ENCODE data around the gene PAN3. TPM values are rescaled to one million over a fixed set of nuclear protein-coding genes. Genes with fewer than 3 reads are reported as not detected.

PAN3 gene
- total and polyA plus RNA-seq, 5 donors from 2014 or later = 3.1 to 81.4 (median 3.6) TPM

GRCh38 chr13:28328271-28328607 is 189.9 kb downstream of the PAN3 start:
- Mint-ChIP-seq H3K4me1 (no peaks in the 10 kb centered on the region), H3K4me3 (no peak overlapping the region), H3K9me3 (no peaks in the 10 kb centered on the region), H3K36me3 (no peaks in the 10 kb centered on the region), H3K27ac (no peak overlapping the region), H3K27me3 (peaks cover 13% of the 10 kb centered on the region)
- Histone ChIP-seq H3K27ac (ENCODE audit: insufficient read depth, low read length, poor library complexity, severe bottlenecking) (no peak overlapping the region), H3K4me3 (ENCODE audit: low read depth, low read length) (no peak overlapping the region), H3K36me3 (ENCODE audit: control insufficient read depth, insufficient read depth, low read length) (no peaks in the 10 kb centered on the region), H3K9me3 (ENCODE audit: control insufficient read depth in 2 of 2, low read length in 2 of 2) (no peaks in the 10 kb centered on the region), H3K4me1 (ENCODE audit: control insufficient read depth, insufficient read depth, low read length, poor library complexity, severe bottlenecking) (no peaks in the 10 kb centered on the region), H3K27me3 (ENCODE audit: control insufficient read depth, insufficient read depth, low read length) (no peaks in the 10 kb centered on the region)
- no peak for DNase-seq
- ATAC-seq (ENCODE audit: low read depth in 2 of 2) = no peak

- Mint-ChIP-seq H3K27ac (no peak overlapping the region), H3K9me3 (no peaks in the 10 kb centered on the region), H3K27me3 (peaks cover 9% of the 10 kb centered on the region), H3K36me3 (no peaks in the 10 kb centered on the region), H3K4me1 (no peaks in the 10 kb centered on the region), H3K4me3 (no peak overlapping the region)
- H3K36me3 ChIP-seq (ENCODE audit: control insufficient read depth, insufficient read depth, low read length) = no peaks in the 10 kb centered on the region
- no peaks in the 10 kb centered on the region for H3K27me3 ChIP-seq (ENCODE audit: control insufficient read depth, insufficient read depth, low read length)
- H3K4me1 ChIP-seq (ENCODE audit: control insufficient read depth, insufficient read depth, low read length, poor library complexity, severe bottlenecking) = no peaks in the 10 kb centered on the region
- no peaks in the 10 kb centered on the region for H3K9me3 ChIP-seq (ENCODE audit: control insufficient read depth in 2 of 2, low read length in 2 of 2)
- no peak overlapping the region for H3K4me3 ChIP-seq (ENCODE audit: low read depth, low read length)
- ATAC-seq (ENCODE audit: low read depth in 2 of 2) (no peak), DNase-seq (no peak)
- no peak overlapping the region for H3K27ac ChIP-seq (ENCODE audit: insufficient read depth, low read length, poor library complexity, severe bottlenecking)
Observed at GRCh38 chr13:28329395-28330158, 191.2 kb downstream of the PAN3 start.

- no peaks in the 10 kb centered on the region for H3K36me3 ChIP-seq (ENCODE audit: control insufficient read depth, insufficient read depth, low read length)
- H3K4me1 ChIP-seq (ENCODE audit: control insufficient read depth, insufficient read depth, low read length, poor library complexity, severe bottlenecking) = no peaks in the 10 kb centered on the region
- DNase-seq = no peak
- H3K27ac ChIP-seq (ENCODE audit: insufficient read depth, low read length, poor library complexity, severe bottlenecking) = no peak overlapping the region
- H3K27me3 ChIP-seq (ENCODE audit: control insufficient read depth, insufficient read depth, low read length) = peaks cover 1% of the 10 kb centered on the region
- no peaks in the 10 kb centered on the region for H3K36me3 Mint-ChIP-seq
- no peak overlapping the region for H3K4me3 Mint-ChIP-seq
- no peaks in the 10 kb centered on the region for H3K9me3 Mint-ChIP-seq
- H3K4me1 Mint-ChIP-seq = no peaks in the 10 kb centered on the region
- ATAC-seq (ENCODE audit: low read depth in 2 of 2) = no peak
- H3K4me3 ChIP-seq (ENCODE audit: low read depth, low read length) = no peak overlapping the region
- no peak overlapping the region for H3K27ac Mint-ChIP-seq
- peaks cover 4% of the 10 kb centered on the region for H3K27me3 Mint-ChIP-seq
- no peaks in the 10 kb centered on the region for H3K9me3 ChIP-seq (ENCODE audit: control insufficient read depth in 2 of 2, low read length in 2 of 2)
Observed at GRCh38 chr13:28333204-28333881, 195.0 kb downstream of the PAN3 start.

GRCh38 chr13:28336193-28336657 is 197.9 kb downstream of the PAN3 start:
- Mint-ChIP-seq H3K27me3 (peaks cover 6% of the 10 kb centered on the region), H3K36me3 (no peaks in the 10 kb centered on the region), H3K27ac (no peak overlapping the region), H3K4me3 (no peak overlapping the region), H3K9me3 (no peaks in the 10 kb centered on the region), H3K4me1 (no peaks in the 10 kb centered on the region)
- no peak overlapping the region for H3K4me3 ChIP-seq (ENCODE audit: low read depth, low read length)
- ATAC-seq (ENCODE audit: low read depth in 2 of 2) = no peak
- H3K27me3 ChIP-seq (ENCODE audit: control insufficient read depth, insufficient read depth, low read length) = peaks cover 1% of the 10 kb centered on the region
- H3K27ac ChIP-seq (ENCODE audit: insufficient read depth, low read length, poor library complexity, severe bottlenecking) = no peak overlapping the region
- DNase-seq = no peak
- no peaks in the 10 kb centered on the region for H3K9me3 ChIP-seq (ENCODE audit: control insufficient read depth in 2 of 2, low read length in 2 of 2)
- H3K4me1 ChIP-seq (ENCODE audit: control insufficient read depth, insufficient read depth, low read length, poor library complexity, severe bottlenecking) = no peaks in the 10 kb centered on the region
- H3K36me3 ChIP-seq (ENCODE audit: control insufficient read depth, insufficient read depth, low read length) = no peaks in the 10 kb centered on the region

GRCh38 chr13:28337166-28338005 is 199.0 kb downstream of the PAN3 start:
- no peak for ATAC-seq (ENCODE audit: low read depth in 2 of 2)
- H3K27me3 Mint-ChIP-seq = peaks cover 9% of the 10 kb centered on the region

GRCh38 chr13:28338006-28338574 is 199.7 kb downstream of the PAN3 start:
- Histone ChIP-seq H3K4me1 (ENCODE audit: control insufficient read depth, insufficient read depth, low read length, poor library complexity, severe bottlenecking) (no peaks in the 10 kb centered on the region), H3K27ac (ENCODE audit: insufficient read depth, low read length, poor library complexity, severe bottlenecking) (no peak overlapping the region), H3K36me3 (ENCODE audit: control insufficient read depth, insufficient read depth, low read length) (no peaks in the 10 kb centered on the region), H3K9me3 (ENCODE audit: control insufficient read depth in 2 of 2, low read length in 2 of 2) (no peaks in the 10 kb centered on the region), H3K27me3 (ENCODE audit: control insufficient read depth, insufficient read depth, low read length) (peaks cover 1% of the 10 kb centered on the region), H3K4me3 (ENCODE audit: low read depth, low read length) (no peak overlapping the region)
- ATAC-seq (ENCODE audit: low read depth in 2 of 2) (no peak), DNase-seq (no peak)
- Mint-ChIP-seq H3K9me3 (no peaks in the 10 kb centered on the region), H3K4me3 (no peak overlapping the region), H3K4me1 (no peaks in the 10 kb centered on the region), H3K27ac (no peak overlapping the region), H3K36me3 (no peaks in the 10 kb centered on the region), H3K27me3 (peaks cover 11% of the 10 kb centered on the region)

More at GRCh38 chr13:28337166-28338005, 199.0 kb downstream of the PAN3 start:
- Histone ChIP-seq H3K4me3 (ENCODE audit: low read depth, low read length) (no peak overlapping the region), H3K36me3 (ENCODE audit: control insufficient read depth, insufficient read depth, low read length) (no peaks in the 10 kb centered on the region), H3K27me3 (ENCODE audit: control insufficient read depth, insufficient read depth, low read length) (peaks cover 1% of the 10 kb centered on the region), H3K9me3 (ENCODE audit: control insufficient read depth in 2 of 2, low read length in 2 of 2) (no peaks in the 10 kb centered on the region), H3K4me1 (ENCODE audit: control insufficient read depth, insufficient read depth, low read length, poor library complexity, severe bottlenecking) (no peaks in the 10 kb centered on the region), H3K27ac (ENCODE audit: insufficient read depth, low read length, poor library complexity, severe bottlenecking) (no peak overlapping the region)
- Mint-ChIP-seq H3K9me3 (no peaks in the 10 kb centered on the region), H3K4me1 (no peaks in the 10 kb centered on the region), H3K4me3 (no peak overlapping the region), H3K36me3 (no peaks in the 10 kb centered on the region), H3K27ac (peak overlapping the region in 1 of 3 donors; percentile 54)
- no peak for DNase-seq

- Histone ChIP-seq H3K36me3 (ENCODE audit: control insufficient read depth, insufficient read depth, low read length) (no peaks in the 10 kb centered on the region), H3K27me3 (ENCODE audit: control insufficient read depth, insufficient read depth, low read length) (peaks cover 1% of the 10 kb centered on the region), H3K9me3 (ENCODE audit: control insufficient read depth in 2 of 2, low read length in 2 of 2) (no peaks in the 10 kb centered on the region), H3K4me3 (ENCODE audit: low read depth, low read length) (no peak overlapping the region), H3K27ac (ENCODE audit: insufficient read depth, low read length, poor library complexity, severe bottlenecking) (no peak overlapping the region), H3K4me1 (ENCODE audit: control insufficient read depth, insufficient read depth, low read length, poor library complexity, severe bottlenecking) (no peaks in the 10 kb centered on the region)
- H3K27ac Mint-ChIP-seq = no peak overlapping the region
- H3K4me1 Mint-ChIP-seq = no peaks in the 10 kb centered on the region
- peaks cover 14% of the 10 kb centered on the region for H3K27me3 Mint-ChIP-seq
- DNase-seq = no peak
- no peaks in the 10 kb centered on the region for H3K36me3 Mint-ChIP-seq
- no peak for ATAC-seq (ENCODE audit: low read depth in 2 of 2)
- H3K9me3 Mint-ChIP-seq = no peaks in the 10 kb centered on the region
- H3K4me3 Mint-ChIP-seq = no peak overlapping the region
Observed at GRCh38 chr13:28338742-28339141, 200.4 kb downstream of the PAN3 start.
